ENCODE data around the gene ITPRID1. TPM values are rescaled to one million over a fixed set of nuclear protein-coding genes. Genes with fewer than 3 reads are reported as not detected.

Gene ITPRID1
- polyA plus RNA-seq, 1 experiment = not detected

DNA sequence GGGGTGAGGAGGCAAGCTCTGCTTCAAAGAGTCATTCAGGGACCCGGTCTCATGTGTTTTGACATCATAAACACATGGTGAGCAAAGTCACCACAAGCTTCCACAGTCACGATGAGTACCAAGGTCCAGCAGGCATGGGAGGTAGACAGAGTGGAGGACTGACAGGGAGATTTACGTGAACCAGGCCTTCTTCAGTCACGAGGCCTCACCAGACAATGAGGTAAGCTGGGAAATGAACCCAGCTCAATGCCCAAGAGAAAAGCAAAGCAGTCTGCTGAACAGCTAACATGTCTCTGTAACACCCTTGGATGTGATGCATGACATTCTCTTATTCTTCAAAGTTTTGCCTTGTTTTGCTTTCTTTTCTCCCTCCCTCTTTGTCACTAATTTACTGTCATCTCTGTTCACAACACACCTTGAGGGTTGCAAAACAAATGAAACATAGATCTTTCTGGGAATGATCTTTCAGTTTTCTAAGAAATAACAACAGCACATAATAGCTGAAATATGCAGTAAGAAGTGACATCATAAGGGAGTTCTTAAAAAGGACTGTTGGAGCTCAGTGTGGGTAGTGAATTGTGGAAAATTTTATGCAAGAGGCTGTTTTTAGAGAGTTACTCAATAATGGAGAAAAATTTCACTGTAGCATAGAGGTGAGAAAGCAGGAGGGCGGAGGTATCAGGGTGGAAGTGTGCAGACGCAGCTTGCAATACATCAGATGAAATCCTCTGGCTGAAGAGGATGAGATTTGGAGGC, 182.1 kb downstream of the ITPRID1 start:
- ChIA-PET CTCF (no interaction called here), POLR2A (no interaction called here)
- no peak overlapping the region for H3K27ac ChIP-seq (ENCODE audit: low read depth, low read length)
- H3K4me3 ChIP-seq (ENCODE audit: low read depth, low read length) = no peak overlapping the region
- peaks cover 5% of the 10 kb centered on the region for H3K9me3 ChIP-seq (ENCODE audit: control insufficient read depth, insufficient read depth, low read length)
- no peaks in the 10 kb centered on the region for H3K27me3 ChIP-seq (ENCODE audit: control insufficient read depth, insufficient read depth, low read length)
- TF ChIP-seq, protein P1, sequence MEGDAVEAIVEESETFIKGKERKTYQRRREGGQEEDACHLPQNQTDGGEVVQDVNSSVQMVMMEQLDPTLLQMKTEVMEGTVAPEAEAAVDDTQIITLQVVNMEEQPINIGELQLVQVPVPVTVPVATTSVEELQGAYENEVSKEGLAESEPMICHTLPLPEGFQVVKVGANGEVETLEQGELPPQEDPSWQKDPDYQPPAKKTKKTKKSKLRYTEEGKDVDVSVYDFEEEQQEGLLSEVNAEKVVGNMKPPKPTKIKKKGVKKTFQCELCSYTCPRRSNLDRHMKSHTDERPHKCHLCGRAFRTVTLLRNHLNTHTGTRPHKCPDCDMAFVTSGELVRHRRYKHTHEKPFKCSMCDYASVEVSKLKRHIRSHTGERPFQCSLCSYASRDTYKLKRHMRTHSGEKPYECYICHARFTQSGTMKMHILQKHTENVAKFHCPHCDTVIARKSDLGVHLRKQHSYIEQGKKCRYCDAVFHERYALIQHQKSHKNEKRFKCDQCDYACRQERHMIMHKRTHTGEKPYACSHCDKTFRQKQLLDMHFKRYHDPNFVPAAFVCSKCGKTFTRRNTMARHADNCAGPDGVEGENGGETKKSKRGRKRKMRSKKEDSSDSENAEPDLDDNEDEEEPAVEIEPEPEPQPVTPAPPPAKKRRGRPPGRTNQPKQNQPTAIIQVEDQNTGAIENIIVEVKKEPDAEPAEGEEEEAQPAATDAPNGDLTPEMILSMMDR (IDR thresholded peaks at IDR 0.05; ENCODE audit: low read depth, low read length) = no peak
- DNase-seq (ENCODE audit: low read depth, low spot score) = no peak

DNA sequence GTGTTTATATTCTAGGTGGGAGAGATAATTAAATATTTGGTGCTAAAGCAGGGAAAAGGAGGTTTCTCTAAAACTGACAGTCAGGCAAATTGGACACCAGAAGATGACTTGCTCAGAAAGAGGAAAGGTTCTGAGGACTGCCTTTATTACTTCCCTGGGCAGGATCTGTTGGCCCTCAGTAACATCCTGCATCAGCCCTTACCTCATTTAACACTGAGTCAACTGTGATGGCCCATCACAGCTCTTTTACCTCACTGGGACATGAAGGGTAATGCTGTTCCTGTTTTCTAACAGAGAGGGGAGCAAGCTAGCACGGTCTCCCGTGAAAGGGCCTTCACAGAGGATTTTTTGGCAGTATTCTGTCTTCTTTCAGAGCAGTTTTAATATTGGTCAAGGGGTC, 185.2 kb downstream of the ITPRID1 start:
- DNase-seq (ENCODE audit: low read depth, low spot score) = no peak
- H3K27me3 ChIP-seq (ENCODE audit: control insufficient read depth, insufficient read depth, low read length) = no peaks in the 10 kb centered on the region
- H3K27ac ChIP-seq (ENCODE audit: low read depth, low read length) = no peak overlapping the region
- peaks cover 5% of the 10 kb centered on the region for H3K9me3 ChIP-seq (ENCODE audit: control insufficient read depth, insufficient read depth, low read length)
- H3K4me3 ChIP-seq (ENCODE audit: low read depth, low read length) = no peak overlapping the region
- ChIA-PET POLR2A (no interaction called here), CTCF (no interaction called here)
- TF ChIP-seq, protein P1 (IDR thresholded peaks at IDR 0.05; ENCODE audit: low read depth, low read length) = no peak

DNA sequence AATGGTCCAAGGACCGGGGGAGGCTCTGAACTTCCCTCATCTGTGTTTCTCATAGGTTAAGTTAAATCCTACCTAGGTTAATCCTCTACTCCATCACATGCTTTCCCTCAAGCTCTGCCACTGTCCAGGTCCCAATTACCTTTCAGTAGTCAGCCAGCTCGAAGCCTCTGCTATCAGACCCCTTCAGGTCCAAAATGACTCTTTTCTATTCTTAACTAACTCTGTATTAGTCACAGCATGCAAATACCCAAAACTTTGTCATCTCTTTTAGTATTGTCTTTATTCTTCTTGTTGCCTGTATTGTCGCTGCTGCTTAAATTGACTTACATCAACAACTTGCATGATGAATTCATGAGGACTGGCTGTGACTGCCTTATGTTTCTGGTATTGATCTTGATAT, 188.5 kb downstream of the ITPRID1 start:
- DNase-seq (ENCODE audit: low read depth, low spot score) = no peak
- Histone ChIP-seq H3K27me3 (ENCODE audit: control insufficient read depth, insufficient read depth, low read length) (no peaks in the 10 kb centered on the region), H3K27ac (ENCODE audit: low read depth, low read length) (no peak overlapping the region), H3K9me3 (ENCODE audit: control insufficient read depth, insufficient read depth, low read length) (no peaks in the 10 kb centered on the region; the same call in 1 of the 2 replicates), H3K4me3 (ENCODE audit: low read depth, low read length) (no peak overlapping the region)
- ChIA-PET POLR2A (no interaction called here), CTCF (no interaction called here)
- TF ChIP-seq, protein P1 (IDR thresholded peaks at IDR 0.05; ENCODE audit: low read depth, low read length) = no peak

GRCh38 chr7:31705377-31705776, 191.5 kb downstream of the ITPRID1 start:
- POLR2A ChIA-PET = no interaction called here
- no peaks in the 10 kb centered on the region for H3K27me3 ChIP-seq (ENCODE audit: control insufficient read depth, insufficient read depth, low read length)
- TF ChIP-seq, protein P1 (IDR thresholded peaks at IDR 0.05; ENCODE audit: low read depth, low read length) = no peak
- H3K9me3 ChIP-seq (ENCODE audit: control insufficient read depth, insufficient read depth, low read length) = no peaks in the 10 kb centered on the region; the same call in 1 of the 2 replicates
- DNase-seq (ENCODE audit: low read depth, low spot score) = no peak
- H3K27ac ChIP-seq (ENCODE audit: low read depth, low read length) = no peak overlapping the region
- CTCF ChIA-PET = no interaction called here
- H3K4me3 ChIP-seq (ENCODE audit: low read depth, low read length) = no peak overlapping the region

- TF ChIP-seq, protein P1 (IDR thresholded peaks at IDR 0.05; ENCODE audit: low read depth, low read length) = no peak
- Histone ChIP-seq H3K4me3 (ENCODE audit: low read depth, low read length) (no peak overlapping the region), H3K27me3 (ENCODE audit: control insufficient read depth, insufficient read depth, low read length) (no peaks in the 10 kb centered on the region), H3K27ac (ENCODE audit: low read depth, low read length) (no peak overlapping the region), H3K9me3 (ENCODE audit: control insufficient read depth, insufficient read depth, low read length) (no peaks in the 10 kb centered on the region; the same call in 1 of the 2 replicates)
- ChIA-PET POLR2A (no interaction called here), CTCF (no interaction called here)
- DNase-seq (ENCODE audit: low read depth, low spot score) = no peak
These were observed 193.2 kb downstream of the ITPRID1 start for GRCh38 chr7:31707089-31707488.

Other genes starting within 250 kb of the ITPRID1 start
- gene NEUROD6, start 173.4 kb upstream of the ITPRID1 start, polyA plus RNA-seq (2011; rRNA removed) = not detected in 2 replicates
- gene PPP1R17, start 173.1 kb downstream of the ITPRID1 start, polyA plus RNA-seq (2011; rRNA removed) = not detected in 2 replicates

Data from AG04450 (cell line).